ENCODE measurements around the gene SMPD4. TPM values are rescaled to one million over a fixed set of nuclear protein-coding genes. Genes with fewer than 3 reads are reported as not detected.
"Not testable (repeated sequence)": the region's sequence is repeated elsewhere in the genome, so short reads cannot be mapped to it uniquely, and the experiment has no call there.

The SMPD4 gene
- total RNA-seq, 1 donor from 2014 or later, result 9.0 TPM

DNA sequence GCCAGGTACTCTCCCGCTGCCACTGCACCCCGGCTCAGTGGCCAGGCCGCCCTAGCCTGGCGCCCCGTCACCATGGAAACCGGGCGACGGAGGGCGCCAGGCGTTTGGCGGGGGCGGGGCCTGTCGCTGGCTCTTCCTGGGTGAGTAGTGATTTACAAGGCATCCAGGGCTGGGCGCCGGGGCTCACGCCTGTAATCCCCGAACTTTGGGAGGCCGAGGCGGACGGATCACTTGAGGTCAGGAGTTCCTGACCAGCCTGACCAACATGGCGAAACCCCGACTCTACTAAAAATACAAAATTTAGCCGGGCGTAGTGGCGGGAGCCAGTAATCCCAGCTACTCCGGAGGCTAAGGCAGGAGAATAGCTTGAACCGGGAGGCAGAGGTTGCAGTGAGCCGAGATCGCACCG is 36.4 kb downstream of the SMPD4 start, which contains the start of gene CCDC74B:
TSS of gene CCDC74B (minus strand) at position 107 of the 409 bp plus-strand sequence. CDS start 116 bp downstream, outside the sequence.
- not testable (repeated sequence) for FAIRE-seq; DNase-seq (ENCODE audit: low spot score in 2 of 2)

GRCh38 chr2:130143266-130144039 is 37.9 kb downstream of the SMPD4 start:
- DNase-seq (ENCODE audit: low spot score in 2 of 2); FAIRE-seq: not testable (repeated sequence)

GRCh38 chr2:130142396-130143265 is 38.8 kb downstream of the SMPD4 start:
- FAIRE-seq; DNase-seq (ENCODE audit: low spot score in 2 of 2): not testable (repeated sequence)

DNA sequence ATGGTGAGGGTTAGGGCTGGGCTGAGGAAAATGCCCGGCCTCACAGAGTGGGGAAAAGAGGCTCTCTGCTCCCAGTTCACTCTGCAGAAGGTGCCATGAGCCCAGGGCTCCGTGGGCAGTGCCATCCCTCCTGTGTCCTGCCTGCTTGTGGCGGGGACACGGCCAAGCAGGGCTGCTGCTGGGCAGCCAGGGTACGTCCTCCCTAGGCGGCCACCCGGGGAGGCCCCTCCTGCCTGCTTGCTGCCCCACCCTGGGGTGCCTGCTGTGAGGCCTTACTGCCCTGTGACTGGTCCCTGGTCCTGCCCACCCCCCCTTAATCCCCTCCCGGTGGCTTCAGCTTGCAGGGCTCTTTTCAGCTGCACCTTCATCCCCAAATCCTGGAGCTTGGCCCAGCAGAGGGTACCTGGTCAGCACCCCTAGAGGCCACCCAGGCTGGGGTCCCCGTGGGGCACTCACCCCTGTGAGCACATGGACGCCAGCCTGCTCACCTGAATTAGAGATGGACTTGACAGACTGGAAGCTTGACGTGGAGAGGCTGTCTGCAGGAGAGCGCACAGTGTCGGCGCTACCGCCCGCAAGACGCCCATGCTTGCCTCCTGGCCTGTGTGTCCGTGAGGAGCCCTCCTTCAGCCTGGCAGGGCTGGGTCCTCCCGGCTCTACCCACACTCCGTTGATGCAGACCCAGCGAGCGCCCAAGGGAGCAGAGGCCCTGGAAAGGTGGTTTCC is 39.6 kb downstream of the SMPD4 start:
- not testable (repeated sequence) for FAIRE-seq; DNase-seq (ENCODE audit: low spot score in 2 of 2)

DNA sequence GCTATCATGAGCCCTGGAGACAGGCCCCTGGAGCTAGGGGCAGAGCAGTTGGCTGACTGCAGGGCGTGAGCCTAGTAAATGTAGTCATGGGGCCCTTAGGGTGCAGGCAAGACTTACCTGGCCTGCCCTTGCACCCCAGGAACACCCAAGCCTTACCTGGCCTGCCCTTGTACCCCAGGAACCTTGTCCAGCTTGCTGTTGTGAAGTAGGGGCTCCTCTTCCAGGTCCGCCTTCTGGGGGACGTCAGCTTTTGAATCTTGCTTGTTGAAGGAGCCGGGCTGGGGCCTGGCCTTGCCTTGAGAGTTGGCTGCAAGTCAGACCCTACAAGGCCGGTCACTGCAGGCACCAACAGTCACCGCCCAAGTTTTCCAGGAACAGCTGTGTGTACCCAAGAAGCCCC is 40.4 kb downstream of the SMPD4 start:
- FAIRE-seq; DNase-seq (ENCODE audit: low spot score in 2 of 2): not testable (repeated sequence)

GRCh38 chr2:130140516-130140915 is 40.9 kb downstream of the SMPD4 start:
- DNase-seq (ENCODE audit: low spot score in 2 of 2); FAIRE-seq: not testable (repeated sequence)

- not testable (repeated sequence) for DNase-seq (ENCODE audit: low spot score in 2 of 2)
Measured at GRCh38 chr2:130139331-130140280, 41.8 kb downstream of the SMPD4 start.

GRCh38 chr2:130138841-130139251 is 42.6 kb downstream of the SMPD4 start:
- DNase-seq (ENCODE audit: low spot score in 2 of 2); FAIRE-seq: not testable (repeated sequence)

More at GRCh38 chr2:130139331-130140280, 41.8 kb downstream of the SMPD4 start:
- FAIRE-seq, result not testable (repeated sequence)

GRCh38 chr2:130138326-130138725 is 43.1 kb downstream of the SMPD4 start:
- not testable (repeated sequence) for DNase-seq (ENCODE audit: low spot score in 2 of 2); FAIRE-seq

- FAIRE-seq, result not testable (repeated sequence)
Measured at GRCh38 chr2:130137118-130137517, 44.3 kb downstream of the SMPD4 start.

DNA sequence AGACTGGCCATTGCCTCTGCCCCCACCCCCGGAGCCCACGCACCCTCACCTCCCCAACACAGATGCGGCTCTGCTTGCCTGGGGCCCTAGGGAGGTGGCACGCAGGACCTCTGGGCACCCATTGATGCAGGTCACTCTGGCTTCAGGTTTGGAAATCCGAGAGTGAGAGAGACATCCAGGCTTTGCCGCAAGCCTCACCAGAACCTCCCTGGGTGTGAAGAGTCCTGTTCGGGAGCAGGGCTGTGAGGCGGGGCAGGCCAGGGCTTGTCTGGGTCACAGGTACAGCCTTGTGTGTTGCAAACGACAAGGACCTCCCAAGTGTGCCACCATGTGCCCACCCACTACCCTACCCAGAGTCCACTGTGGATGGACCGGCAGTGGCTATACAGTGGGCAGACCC is 44.9 kb downstream of the SMPD4 start:
- not testable (repeated sequence) for DNase-seq (ENCODE audit: low spot score in 2 of 2); FAIRE-seq

More at GRCh38 chr2:130137118-130137517, 44.3 kb downstream of the SMPD4 start:
- not testable (repeated sequence) for DNase-seq (ENCODE audit: low spot score in 2 of 2)

DNA sequence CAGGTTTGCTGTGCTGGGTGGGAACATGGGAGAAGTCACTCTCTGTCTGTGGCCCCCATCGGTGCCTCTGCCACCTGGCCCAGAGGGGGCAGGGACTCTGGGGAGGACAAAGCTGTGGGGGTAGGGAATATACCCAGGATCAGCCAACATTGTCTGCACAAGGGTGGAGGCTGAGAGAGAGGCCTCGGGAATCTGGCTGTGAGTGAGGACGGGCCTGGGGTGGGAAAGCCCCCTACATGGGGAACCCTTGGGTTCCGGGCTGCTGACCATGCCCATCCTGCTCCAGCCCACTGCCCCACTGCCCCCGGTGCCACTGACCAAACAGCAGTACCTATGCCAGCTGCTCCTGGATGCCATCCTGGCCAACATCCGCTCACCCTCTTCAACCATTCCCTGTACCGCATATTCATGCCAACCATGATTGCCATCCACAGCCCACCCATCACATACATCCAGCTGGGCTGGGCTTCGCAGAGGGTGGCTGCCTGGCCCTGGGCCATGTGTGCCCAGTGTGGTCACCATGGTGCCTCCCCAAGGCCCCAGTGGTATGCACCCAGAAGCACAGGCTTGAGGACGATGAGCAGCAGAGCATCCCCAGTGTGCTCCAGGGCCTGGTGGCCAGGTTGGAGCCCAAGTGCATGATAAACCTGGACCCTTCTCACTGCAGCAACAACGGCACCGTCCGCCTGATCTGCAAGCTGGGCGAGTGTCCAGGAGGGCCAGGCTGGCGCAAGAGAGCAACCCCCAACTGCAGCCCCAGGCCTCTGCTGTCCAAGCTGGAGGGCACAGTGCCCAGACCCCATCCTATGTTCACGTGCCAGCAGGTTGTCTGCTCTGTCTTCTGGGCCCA is 45.5 kb downstream of the SMPD4 start:
- DNase-seq (ENCODE audit: low spot score in 2 of 2) (no peak), FAIRE-seq (no peak)

GRCh38 chr2:130129120-130129829 is 52.1 kb downstream of the SMPD4 start, which contains the start of gene POTEF:
TSS of gene POTEF (minus strand) at chr2:130129222. CDS start at chr2:130120515, 8,707 bp downstream.
- not testable (repeated sequence) for FAIRE-seq; DNase-seq (ENCODE audit: low spot score in 2 of 2)

DNA sequence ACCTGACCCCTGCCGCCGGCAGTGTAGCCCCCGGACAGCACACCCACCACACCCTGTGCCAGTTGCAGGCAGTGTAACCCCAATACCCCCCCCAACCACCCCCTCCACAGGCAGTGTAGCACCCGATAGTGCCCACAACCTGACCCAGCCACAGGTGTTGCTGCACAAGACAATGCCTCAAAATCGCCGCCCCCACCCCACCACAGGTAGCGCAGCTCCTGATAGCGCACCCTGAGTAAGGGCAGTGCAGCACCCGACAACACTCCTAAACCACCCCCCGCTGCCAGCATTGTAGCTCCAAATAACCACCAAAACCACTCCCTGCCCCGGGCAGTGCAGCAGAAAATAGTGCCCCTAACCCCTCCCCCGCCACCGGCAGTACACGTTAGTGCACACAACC is 52.9 kb downstream of the SMPD4 start:
- not testable (repeated sequence) for FAIRE-seq; DNase-seq (ENCODE audit: low spot score in 2 of 2)

DNA sequence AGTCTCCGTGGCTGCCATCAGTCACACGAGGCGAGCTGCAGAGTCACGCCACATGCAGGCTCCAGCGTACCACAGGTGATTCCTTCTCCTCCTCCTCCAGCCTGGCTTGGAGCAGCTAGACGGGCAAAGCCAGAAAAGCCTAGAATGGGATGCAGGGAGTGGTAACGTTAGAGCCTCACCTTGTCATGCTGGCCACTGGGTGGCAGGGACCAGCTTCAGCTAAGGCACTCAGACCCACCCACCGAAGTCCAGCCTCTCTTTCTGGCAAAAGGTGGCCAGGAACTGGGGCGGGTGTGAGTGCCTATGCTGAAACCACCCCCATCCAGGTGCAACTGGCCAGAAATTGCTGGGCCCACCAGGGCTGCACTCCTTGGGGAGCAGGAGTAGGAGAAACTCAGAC is 53.7 kb downstream of the SMPD4 start:
- DNase-seq (ENCODE audit: low spot score in 2 of 2); FAIRE-seq: not testable (repeated sequence)

DNA sequence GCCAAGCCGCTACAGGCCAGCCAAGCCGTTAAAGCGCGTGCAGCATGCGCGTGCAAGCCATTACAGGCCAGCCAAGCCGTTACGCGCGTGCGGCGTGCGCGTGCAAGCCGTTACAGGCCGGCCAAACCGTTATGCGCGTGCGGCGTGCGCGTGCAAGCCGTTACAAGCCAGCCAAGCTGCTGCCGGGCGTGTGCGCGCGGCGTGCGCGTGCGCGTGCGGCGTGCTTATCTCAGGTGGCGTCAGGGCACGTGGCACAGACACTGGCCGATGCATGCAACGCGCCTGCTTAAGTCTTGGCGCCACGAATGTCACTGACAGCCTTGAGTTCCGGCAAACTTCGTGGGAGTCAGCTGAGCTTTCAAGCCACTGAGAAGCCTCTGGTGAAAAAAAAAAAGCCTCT is 60.5 kb downstream of the SMPD4 start:
- DNase-seq (ENCODE audit: low spot score in 2 of 2); FAIRE-seq: not testable (repeated sequence)

All from frontal cortex (tissue), 4 donors.